Activated CD4-positive, alpha-beta T cell treated with anti-CD3 and anti-CD28 coated beads, Interleukin-2, Interleukin-4, amounts not matched to agents 100 ng/mL and 50 ng/mL, durations not matched to agents 16 hours and 8 hours (primary cell): ENCODE measurements around the gene SPATS2L.

Source experiments
- DNase-seq: peaks from one replicate; pipeline ENCODE4 v3.0.0-alpha.2; 2020; ENCODE audit warnings: low spot score

Gene SPATS2L

GRCh38 chr2:200446612-200447011 is 140.1 kb downstream of the SPATS2L start:
- no peak for DNase-seq

GRCh38 chr2:200447139-200447855 is 140.8 kb downstream of the SPATS2L start:
- DNase-seq, result no peak

- no peak for DNase-seq
Measured at GRCh38 chr2:200448455-200448854, 142.0 kb downstream of the SPATS2L start.

GRCh38 chr2:200449149-200449548 is 142.7 kb downstream of the SPATS2L start:
- no peak for DNase-seq

GRCh38 chr2:200450288-200450687 is 143.8 kb downstream of the SPATS2L start:
- DNase-seq, result no peak

GRCh38 chr2:200451511-200451910 is 145.0 kb downstream of the SPATS2L start:
- DNase-seq, result no peak

GRCh38 chr2:200452377-200452776 is 145.9 kb downstream of the SPATS2L start:
- DNase-seq, result no peak

GRCh38 chr2:200453142-200453852 is 146.8 kb downstream of the SPATS2L start:
- DNase-seq, result no peak

GRCh38 chr2:200453853-200454534 is 147.5 kb downstream of the SPATS2L start:
- DNase-seq, result peak; percentile 68

- DNase-seq, result peak; percentile 85
Measured at GRCh38 chr2:200454927-200455801, 148.7 kb downstream of the SPATS2L start.

GRCh38 chr2:200455958-200456421 is 149.5 kb downstream of the SPATS2L start:
- DNase-seq, result peak; percentile 77

- no peak for DNase-seq
Measured at GRCh38 chr2:200456567-200456966, 150.1 kb downstream of the SPATS2L start.

- no peak for DNase-seq
Measured at GRCh38 chr2:200459101-200459500, 152.6 kb downstream of the SPATS2L start.

- DNase-seq, result no peak
Measured at GRCh38 chr2:200461846-200462710, 155.6 kb downstream of the SPATS2L start.

- DNase-seq, result no peak
Measured at GRCh38 chr2:200463452-200463851, 157.0 kb downstream of the SPATS2L start.

GRCh38 chr2:200466425-200467418 is 160.2 kb downstream of the SPATS2L start:
- DNase-seq, result peak; percentile 58

- DNase-seq, result peak; percentile 50
Measured at GRCh38 chr2:200467806-200468681, 161.6 kb downstream of the SPATS2L start.

- DNase-seq, result no peak
Measured at GRCh38 chr2:200469708-200470211, 163.3 kb downstream of the SPATS2L start.
